KMS-11 (cell line): ENCODE data around the gene SERPINA3.

ENCODE experiments used
- H2AFZ ChIP-seq: fragments of 200-600 bp; sonication (generic); 2 replicates; pipeline ENCODE4 v1.6.1; 2016; ENCODE audit warnings: antibody characterized with exemption, mixed run types, low read depth
- H3K27ac ChIP-seq: fragments of 200-600 bp; sonication (generic); 2 replicates; pipeline ENCODE4 v1.6.1; 2016; ENCODE audit warnings: mild to moderate bottlenecking, mixed run types
- H3K27me3 ChIP-seq: fragments of 200-600 bp; sonication (generic); 2 replicates; pipeline ENCODE4 v1.6.1; 2017; ENCODE audit warnings: mild to moderate bottlenecking, low read depth, mixed run types, moderate library complexity; ENCODE audit not compliant: insufficient read depth
- H3K36me3 ChIP-seq: fragments of 200-600 bp; sonication (generic); 2 replicates; pipeline ENCODE4 v1.6.1; 2017; ENCODE audit warnings: mild to moderate bottlenecking, mixed run types; ENCODE audit not compliant: insufficient read depth
- H3K4me1 ChIP-seq: fragments of 200-600 bp; sonication (generic); 2 replicates; pipeline ENCODE4 v1.6.1; 2016; ENCODE audit warnings: mild to moderate bottlenecking, low read depth, mixed run types; ENCODE audit not compliant: poor library complexity, severe bottlenecking
- H3K4me2 ChIP-seq: fragments of 200-600 bp; sonication (generic); 2 replicates; pipeline ENCODE4 v1.7.0; 2016; ENCODE audit warnings: mild to moderate bottlenecking, mixed run types
- H3K4me3 ChIP-seq: fragments of 200-600 bp; sonication (generic); IDR thresholded peaks from 2 replicates; pipeline ENCODE4 v1.6.1; 2017; ENCODE audit warnings: low read depth, low read length, mixed read lengths; ENCODE audit not compliant: insufficient read depth
- H3K79me2 ChIP-seq: fragments of 200-600 bp; sonication (generic); 2 replicates; pipeline ENCODE4 v1.6.1; 2016; ENCODE audit warnings: low read depth, mixed run types; ENCODE audit not compliant: insufficient read depth
- H3K9ac ChIP-seq: fragments of 200-600 bp; sonication (generic); 2 replicates; pipeline ENCODE4 v1.6.1; 2016; ENCODE audit warnings: mild to moderate bottlenecking, mixed run types
- H4K20me1 ChIP-seq: fragments of 200-600 bp; sonication (generic); 2 replicates; pipeline ENCODE4 v1.6.1; 2016; ENCODE audit warnings: mild to moderate bottlenecking, mixed run types; ENCODE audit not compliant: insufficient read depth
- TF ChIP-seq, protein P1 (sequence below): fragments of 200-600 bp; sonication (generic); conservative IDR thresholded peaks from 2 replicates; pipeline ENCODE4 v1.6.1; 2017; ENCODE audit warnings: low read depth, mild to moderate bottlenecking, antibody characterized with exemption, low read length, moderate library complexity, mixed read lengths

SERPINA3 gene

DNA sequence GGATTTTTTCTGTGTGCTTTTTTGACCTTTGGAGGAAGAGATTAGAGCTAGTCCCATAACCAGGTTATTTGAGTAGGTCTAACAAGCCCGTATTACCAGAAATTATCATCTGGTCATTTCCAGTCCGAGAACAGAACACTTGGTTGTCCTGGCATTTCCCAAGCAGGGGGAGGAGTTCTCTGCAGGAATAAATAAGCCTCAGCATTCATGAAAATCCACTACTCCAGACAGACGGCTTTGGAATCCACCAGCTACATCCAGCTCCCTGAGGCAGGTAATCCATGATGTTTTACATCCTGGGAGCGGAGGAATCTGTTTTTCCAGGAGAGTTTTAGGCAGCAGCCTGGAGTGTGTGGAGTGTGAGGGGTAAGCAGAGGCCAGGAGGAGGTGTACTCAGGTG is at the start of gene SERPINA3:
Gene SERPINA3, plus strand, starts transcription at position 218 of the 400 bp plus-strand sequence. CDS start 2,051 bp downstream, outside the sequence.
- H3K79me2 ChIP-seq = no peaks in the 10 kb centered on the region
- H3K27me3 ChIP-seq = no peaks in the 10 kb centered on the region
- no peaks in the 10 kb centered on the region for H4K20me1 ChIP-seq
- H3K4me2 ChIP-seq = no peak within 1 kb of the TSS
- no peak within 1 kb of the TSS for H3K9ac ChIP-seq
- H3K36me3 ChIP-seq = no peaks in the 10 kb centered on the region
- TF ChIP-seq, protein P1, sequence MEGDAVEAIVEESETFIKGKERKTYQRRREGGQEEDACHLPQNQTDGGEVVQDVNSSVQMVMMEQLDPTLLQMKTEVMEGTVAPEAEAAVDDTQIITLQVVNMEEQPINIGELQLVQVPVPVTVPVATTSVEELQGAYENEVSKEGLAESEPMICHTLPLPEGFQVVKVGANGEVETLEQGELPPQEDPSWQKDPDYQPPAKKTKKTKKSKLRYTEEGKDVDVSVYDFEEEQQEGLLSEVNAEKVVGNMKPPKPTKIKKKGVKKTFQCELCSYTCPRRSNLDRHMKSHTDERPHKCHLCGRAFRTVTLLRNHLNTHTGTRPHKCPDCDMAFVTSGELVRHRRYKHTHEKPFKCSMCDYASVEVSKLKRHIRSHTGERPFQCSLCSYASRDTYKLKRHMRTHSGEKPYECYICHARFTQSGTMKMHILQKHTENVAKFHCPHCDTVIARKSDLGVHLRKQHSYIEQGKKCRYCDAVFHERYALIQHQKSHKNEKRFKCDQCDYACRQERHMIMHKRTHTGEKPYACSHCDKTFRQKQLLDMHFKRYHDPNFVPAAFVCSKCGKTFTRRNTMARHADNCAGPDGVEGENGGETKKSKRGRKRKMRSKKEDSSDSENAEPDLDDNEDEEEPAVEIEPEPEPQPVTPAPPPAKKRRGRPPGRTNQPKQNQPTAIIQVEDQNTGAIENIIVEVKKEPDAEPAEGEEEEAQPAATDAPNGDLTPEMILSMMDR = no peak
- no peaks in the 10 kb centered on the region for H3K4me1 ChIP-seq
- no peak within 1 kb of the TSS for H3K4me3 ChIP-seq
- no peak within 1 kb of the TSS for H2AFZ ChIP-seq
- no peak within 1 kb of the TSS for H3K27ac ChIP-seq

DNA sequence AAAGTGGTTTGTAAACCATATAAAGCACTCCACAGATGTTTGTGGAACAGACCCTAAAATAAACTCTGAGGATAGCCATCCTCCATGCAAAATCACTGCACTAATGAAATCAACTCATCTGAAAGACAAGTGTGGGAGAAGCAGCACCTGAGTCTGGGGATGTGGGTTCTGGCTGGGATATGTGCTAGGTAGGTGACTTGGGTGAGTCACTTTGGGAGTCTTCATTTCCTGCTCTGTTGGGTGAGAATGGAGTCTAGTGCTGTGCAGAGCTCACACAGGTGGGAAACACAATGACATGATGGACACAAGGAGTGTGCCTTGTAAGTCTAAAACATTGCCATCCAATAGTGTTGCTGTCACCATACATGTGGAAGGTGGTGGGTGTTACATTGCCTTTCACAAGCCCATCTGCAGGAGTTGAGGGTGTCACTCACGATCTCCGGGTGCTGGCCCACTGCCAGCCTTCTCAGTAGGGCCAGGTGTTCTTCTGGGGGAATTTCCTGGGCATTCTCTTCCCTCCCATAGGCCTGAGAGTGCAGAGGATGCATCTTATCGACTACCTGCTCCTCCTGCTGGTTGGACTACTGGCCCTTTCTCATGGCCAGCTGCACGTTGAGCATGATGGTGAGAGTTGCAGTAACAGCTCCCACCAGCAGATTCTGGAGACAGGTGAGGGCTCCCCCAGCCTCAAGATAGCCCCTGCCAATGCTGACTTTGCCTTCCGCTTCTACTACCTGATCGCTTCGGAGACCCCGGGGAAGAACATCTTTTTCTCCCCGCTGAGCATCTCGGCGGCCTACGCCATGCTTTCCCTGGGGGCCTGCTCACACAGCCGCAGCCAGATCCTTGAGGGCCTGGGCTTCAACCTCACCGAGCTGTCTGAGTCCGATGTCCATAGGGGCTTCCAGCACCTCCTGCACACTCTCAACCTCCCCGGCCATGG is 49.0 kb upstream of the SERPINA3 start:
- H3K9ac ChIP-seq = no peak overlapping the region
- H3K79me2 ChIP-seq = no peaks in the 10 kb centered on the region
- H3K27ac ChIP-seq = no peak overlapping the region
- H3K36me3 ChIP-seq = no peaks in the 10 kb centered on the region
- H3K4me2 ChIP-seq = no peak overlapping the region
- no peak overlapping the region for H2AFZ ChIP-seq
- H4K20me1 ChIP-seq = no peaks in the 10 kb centered on the region
- TF ChIP-seq, protein P1 = no peak
- H3K27me3 ChIP-seq = no peaks in the 10 kb centered on the region
- H3K4me1 ChIP-seq = no peaks in the 10 kb centered on the region
- no peak overlapping the region for H3K4me3 ChIP-seq

GRCh38 chr14:94564381-94564780 is 47.8 kb upstream of the SERPINA3 start:
- TF ChIP-seq, protein P1 = no peak
- H3K4me1 ChIP-seq = no peaks in the 10 kb centered on the region
- H3K79me2 ChIP-seq = no peaks in the 10 kb centered on the region
- no peaks in the 10 kb centered on the region for H3K36me3 ChIP-seq
- no peak overlapping the region for H3K4me2 ChIP-seq
- H3K27ac ChIP-seq = no peak overlapping the region
- H4K20me1 ChIP-seq = no peaks in the 10 kb centered on the region
- H3K4me3 ChIP-seq = no peak overlapping the region
- no peak overlapping the region for H3K9ac ChIP-seq
- H3K27me3 ChIP-seq = no peaks in the 10 kb centered on the region
- no peak overlapping the region for H2AFZ ChIP-seq

DNA sequence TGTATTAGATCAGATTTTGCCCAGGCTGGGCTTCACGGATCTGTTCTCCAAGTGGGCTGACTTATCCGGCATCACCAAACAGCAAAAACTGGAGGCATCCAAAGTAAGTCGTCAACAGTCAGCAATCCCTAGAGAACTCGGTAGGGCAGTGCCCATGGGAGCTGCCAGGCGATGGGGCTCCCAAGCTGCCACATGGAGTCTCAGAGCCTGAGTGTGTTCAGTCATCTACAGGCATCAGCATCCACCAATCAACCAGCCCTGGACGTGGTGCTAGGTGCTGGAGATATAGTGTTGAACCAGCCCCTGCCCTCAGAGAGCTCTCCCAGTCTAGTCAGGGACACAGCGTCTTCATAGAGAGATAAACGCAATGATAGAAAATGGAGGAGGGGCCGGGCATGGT is 44.0 kb upstream of the SERPINA3 start:
- H4K20me1 ChIP-seq = no peaks in the 10 kb centered on the region
- H2AFZ ChIP-seq = no peak overlapping the region
- H3K79me2 ChIP-seq = no peaks in the 10 kb centered on the region
- H3K27me3 ChIP-seq = no peaks in the 10 kb centered on the region
- no peak overlapping the region for H3K4me2 ChIP-seq
- no peaks in the 10 kb centered on the region for H3K36me3 ChIP-seq
- TF ChIP-seq, protein P1 = no peak
- H3K27ac ChIP-seq = no peak overlapping the region
- no peak overlapping the region for H3K9ac ChIP-seq
- no peak overlapping the region for H3K4me3 ChIP-seq
- H3K4me1 ChIP-seq = no peaks in the 10 kb centered on the region
